OCI-LY7 (cell line): ENCODE data around the gene AKAP9. TPM values are rescaled to one million over a fixed set of nuclear protein-coding genes. Genes with fewer than 3 reads are reported as not detected.
A peak's percentile ranks its signal among the peaks of the same experiment; 100 is the strongest.
"Not testable (repeated sequence)": the region's sequence is repeated elsewhere in the genome, so short reads cannot be mapped to it uniquely, and the experiment has no call there.

Experiments
- BruUV-seq: library from RNA; stranded (reverse); fragments of 400-500 nt; replicated peaks from 2 replicates; lab custom pipeline; 2021; lab: Mats Ljungman, UMichigan
- CTCF ChIA-PET: fragments of 300-600 bp; sonication (Branson Sonifier 250); formaldehyde crosslinking; loops from one replicate; lab custom pipeline; 2022; ENCODE audit warnings: antibody characterized with exemption; ENCODE audit not compliant: unreplicated experiment; lab: Charles Lee
- POLR2A ChIA-PET: fragments of 300-600 bp; sonication (Branson Sonifier 250); formaldehyde crosslinking; loops from one replicate; lab custom pipeline; 2022; ENCODE audit warnings: antibody characterized with exemption; lab: Charles Lee
- DNase-seq: peaks from one replicate; pipeline ENCODE4 v3.0.0-alpha.2; 2015; ENCODE audit warnings: low spot score
- H2AFZ ChIP-seq: fragments of 200-600 bp; sonication (generic), shearing (Covaris generic); 2 replicates; pipeline ENCODE4 v1.6.1; 2014; ENCODE audit warnings: mild to moderate bottlenecking, antibody characterized with exemption, low read length, moderate library complexity
- H3K27ac ChIP-seq: fragments of 200-600 bp; sonication (generic); 2 replicates; pipeline ENCODE4 v1.5.1; 2014; ENCODE audit warnings: mixed run types, low read depth, mild to moderate bottlenecking, moderate library complexity, low read length, inconsistent platforms; ENCODE audit not compliant: poor library complexity, severe bottlenecking
- H3K36me3 ChIP-seq: fragments of 200-600 bp; sonication (generic); 2 replicates; pipeline ENCODE4 v1.6.1; 2014; ENCODE audit warnings: mild to moderate bottlenecking, antibody characterized with exemption, low read length, moderate library complexity, mixed read lengths; ENCODE audit not compliant: insufficient read depth
- H3K4me1 ChIP-seq: fragments of 200-600 bp; sonication (generic); 2 replicates; pipeline ENCODE4 v1.5.1; 2014; ENCODE audit warnings: mild to moderate bottlenecking, low read length; ENCODE audit not compliant: insufficient read depth, poor library complexity, severe bottlenecking
- H3K4me2 ChIP-seq: fragments of 200-600 bp; sonication (generic); 2 replicates; pipeline ENCODE4 v1.6.1; 2014; ENCODE audit warnings: mild to moderate bottlenecking, low read length
- H3K4me3 ChIP-seq: fragments of 200-600 bp; sonication (generic); 2 replicates; pipeline ENCODE4 v1.5.1; 2014; ENCODE audit warnings: mild to moderate bottlenecking, low read depth, low read length; ENCODE audit not compliant: poor library complexity, severe bottlenecking
- H3K79me2 ChIP-seq: fragments of 200-600 bp; sonication (generic); 2 replicates; pipeline ENCODE4 v1.6.1; 2016; ENCODE audit warnings: low read depth, mild to moderate bottlenecking, low read length, moderate library complexity, mixed read lengths; ENCODE audit not compliant: insufficient read depth
- H3K9me2 ChIP-seq: fragments of 200-600 bp; sonication (generic); 2 replicates; pipeline ENCODE4 v1.6.1; 2016; ENCODE audit warnings: mild to moderate bottlenecking, low read length, mixed read lengths; ENCODE audit not compliant: insufficient read depth
- H3K9me3 ChIP-seq: fragments of 200-600 bp; sonication (generic); 2 replicates; pipeline ENCODE4 v1.6.1; 2014; ENCODE audit warnings: mild to moderate bottlenecking, mixed run types, low read length, mixed read lengths
- H4K20me1 ChIP-seq: fragments of 200-600 bp; sonication (generic); 2 replicates; pipeline ENCODE4 v1.6.1; 2014; ENCODE audit warnings: mild to moderate bottlenecking, antibody characterized with exemption, low read length, moderate library complexity, mixed read lengths; ENCODE audit not compliant: insufficient read depth
- CTCF ChIP-seq: fragments of 200-600 bp; sonication (generic); conservative IDR thresholded peaks from 2 replicates; pipeline ENCODE4 v1.5.1; 2014; ENCODE audit warnings: mild to moderate bottlenecking, antibody characterized with exemption, low read length, moderate library complexity, mixed read lengths
- EZH2phosphoT487 ChIP-seq: fragments of 200-600 bp; sonication (generic); IDR thresholded peaks from 2 replicates; pipeline ENCODE4 v1.6.1; 2018; ENCODE audit warnings: low read depth, borderline replicate concordance, mild to moderate bottlenecking, mixed run types, antibody characterized with exemption, low read length, moderate library complexity, mixed read lengths
- intact Hi-C: fragments of 100-400 bp; cut with micrococcal nuclease; formaldehyde crosslinking; loops from one replicate; pipeline ENCODE4 v1.10.0; 2022; ENCODE audit not compliant: unreplicated experiment
- total RNA-seq, 2 experiments: library from RNA; depleted of rRNA in 1 of 2; stranded (reverse); fragments of >200 nt in 1 of 2; shearing (Covaris generic) in 1 of 2; gene quantifications; 2 replicates each; pipeline ENCODE4 v1.2.3, GENCODE V29; 2014 to 2022

The AKAP9 gene
- total RNA-seq, 2 experiments from 2014 or later, result 32.6 to 38.1 TPM

DNA sequence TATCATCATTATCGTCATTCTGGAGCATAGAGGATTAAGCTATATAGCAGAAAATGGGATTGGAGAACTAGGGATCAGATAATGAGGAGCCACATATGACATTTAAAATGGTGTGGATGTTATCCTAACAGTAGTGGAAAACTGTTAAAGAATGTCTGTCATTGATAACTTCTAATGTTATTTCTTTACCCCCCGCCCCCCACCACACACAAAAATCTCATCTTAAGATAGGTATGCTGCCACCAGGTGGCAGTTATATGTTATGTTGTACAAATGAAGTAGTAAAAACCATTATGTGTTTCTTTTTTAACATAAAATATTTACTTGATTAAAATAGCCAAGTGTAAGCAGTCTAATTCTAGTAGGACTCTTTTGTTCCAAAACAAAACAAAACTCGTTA lies 13.0 kb downstream of the AKAP9 start:
- Histone ChIP-seq H3K27ac (no peak overlapping the region), H3K36me3 (no peaks in the 10 kb centered on the region; the same call in 1 of the 2 replicates), H3K79me2 (peaks cover 45% of the 10 kb centered on the region), H3K4me2 (no peak overlapping the region), H4K20me1 (peaks cover 11% of the 10 kb centered on the region), H3K4me1 (no peaks in the 10 kb centered on the region), H2AFZ (no peak overlapping the region), H3K4me3 (no peak overlapping the region), H3K9me3 (0 out of 2 replicates have a peak, but pooled peaks cover 3% of the 10 kb centered on the region), H3K9me2 (no peaks in the 10 kb centered on the region)
- CTCF ChIA-PET, result interaction anchor here (1.0 kb wide), 1 partner anchor 13 kb away, joined by 6 read pairs; the partner anchor contains the start of gene AKAP9
- TF ChIP-seq CTCF, result peak; percentile 81
- no peak for TF ChIP-seq EZH2phosphoT487
- DNase-seq, result peak; percentile 32
- intact Hi-C loops, result loop anchor here (2.0 kb wide), 1 partner anchor 73 kb away; the partner anchor contains the start of gene MTERF1
- BruUV-seq, result no TSS peak
- POLR2A ChIA-PET, result interaction anchor here (0.7 kb wide), 1 partner anchor 10 kb away, joined by 3 read pairs; no protein-coding TSS in a partner anchor

- DNase-seq, H4K20me1 ChIP-seq, H3K9me2 ChIP-seq, H3K36me3 ChIP-seq, H3K9me3 ChIP-seq, CTCF ChIA-PET, BruUV-seq, H3K27ac ChIP-seq, H2AFZ ChIP-seq, H3K4me1 ChIP-seq, H3K4me2 ChIP-seq, H3K4me3 ChIP-seq, intact Hi-C loops: not testable (repeated sequence)
- POLR2A ChIA-PET, result interaction anchor here (0.6 to 1.1 kb wide), 7 partner anchors 10 to 691 kb away, joined by 3 to 7 read pairs (median 4); no protein-coding TSS in a partner anchor
- peaks cover 23% of the 10 kb centered on the region; the same call in 1 of the 2 replicates for H3K79me2 ChIP-seq
Measured at GRCh38 chr7:91956464-91956863, 15.8 kb downstream of the AKAP9 start.

GRCh38 chr7:91957232-91957631 lies 16.6 kb downstream of the AKAP9 start:
- 0 out of 2 replicates have a peak, but pooled peaks cover 3% of the 10 kb centered on the region for H3K9me3 ChIP-seq
- H4K20me1 ChIP-seq, result peaks cover 4% of the 10 kb centered on the region
- H3K4me3 ChIP-seq, result no peak overlapping the region
- ChIA-PET POLR2A (interaction anchor here (0.6 to 1.4 kb wide), 3 partner anchors 10 to 109 kb away, joined by 3 to 4 read pairs (median 4); no protein-coding TSS in a partner anchor), CTCF (no interaction called here)
- no peaks in the 10 kb centered on the region for H3K9me2 ChIP-seq
- H3K36me3 ChIP-seq, result no peaks in the 10 kb centered on the region; the same call in 1 of the 2 replicates
- intact Hi-C loops, result no loop called here
- peaks cover 22% of the 10 kb centered on the region; the same call in 1 of the 2 replicates for H3K79me2 ChIP-seq
- no peaks in the 10 kb centered on the region for H3K4me1 ChIP-seq
- no peak overlapping the region for H3K27ac ChIP-seq
- H2AFZ ChIP-seq, result no peak overlapping the region
- no TSS peak for BruUV-seq
- TF ChIP-seq EZH2phosphoT487 (no peak), CTCF (no peak)
- no peak for DNase-seq
- no peak overlapping the region for H3K4me2 ChIP-seq
